K562 (cell line): Measurements from ENCODE around the gene SLC26A11. TPM values are rescaled to one million over a fixed set of nuclear protein-coding genes. Genes with fewer than 3 reads are reported as not detected.

Source experiments
- CBFB ChIP-seq: sonication (generic); formaldehyde crosslinking; IDR thresholded peaks from 2 replicates; pipeline ENCODE4 v1.4.0; 2020; ENCODE audit warnings: mild to moderate bottlenecking, missing genetic modification reagents
- FOS ChIP-seq: IDR thresholded peaks from 3 replicates; pipeline ENCODE4 v1.6.1; 2011; ENCODE audit not compliant: insufficient read length; ENCODE audit errors: extremely low read depth
- MEF2A ChIP-seq: IDR thresholded peaks from 2 replicates; pipeline ENCODE4 v1.6.1; 2011; ENCODE audit warnings: low read depth, mild to moderate bottlenecking, low read length, moderate library complexity; ENCODE audit not compliant: control insufficient read depth
- NFE2L1 ChIP-seq: fragments of 450-650 bp; IDR thresholded peaks from 2 replicates; pipeline ENCODE4 v1.6.1; 2016; ENCODE audit warnings: missing genetic modification characterization, low read depth, mild to moderate bottlenecking, missing compliant biosample characterization, moderate library complexity, borderline replicate concordance
- NFIC ChIP-seq: fragments of 450-650 bp; IDR thresholded peaks from 2 replicates; pipeline ENCODE4 v1.6.1; 2017; ENCODE audit warnings: mild to moderate bottlenecking, inconsistent platforms
- PURB ChIP-seq: sonication (generic); formaldehyde crosslinking; IDR thresholded peaks from 2 replicates; pipeline ENCODE4 v1.9.0; 2021; ENCODE audit warnings: low read depth, mild to moderate bottlenecking, missing genetic modification reagents
- RERE ChIP-seq: sonication (generic); formaldehyde crosslinking; IDR thresholded peaks from 2 replicates; pipeline ENCODE4 v1.8.0; 2023; ENCODE audit warnings: missing genetic modification reagents, mild to moderate bottlenecking, borderline replicate concordance
- SMARCE1 ChIP-seq: fragments of 450-650 bp; IDR thresholded peaks from 2 replicates; pipeline ENCODE4 v1.7.1; 2016; ENCODE audit warnings: mild to moderate bottlenecking
- SOX6 ChIP-seq: fragments of 450-650 bp; IDR thresholded peaks from 2 replicates; pipeline ENCODE4 v1.6.1; 2014; ENCODE audit warnings: mild to moderate bottlenecking
- ZNF121 ChIP-seq: sonication (generic); formaldehyde crosslinking; conservative IDR thresholded peaks from 2 replicates; pipeline ENCODE4 v1.8.0; 2022; ENCODE audit warnings: missing genetic modification reagents
- ZNF224 ChIP-seq: sonication (generic); formaldehyde crosslinking; IDR thresholded peaks from 2 replicates; pipeline ENCODE4 v1.8.0; 2022; ENCODE audit warnings: mild to moderate bottlenecking, missing genetic modification reagents
- polyA plus RNA-seq, 8 experiments: library from polyadenylated mRNA; depleted of rRNA in 4 of 8; stranded (reverse) in 5 of 8; unstranded in 3 of 8; fragments of >200 nt; fragmentation: Nextera tagmentation in 2 of 8; fragmentation: Illumina TruSeq in 1 of 8; extraction: Ambion mirVana in 2 of 8; extraction: Trizol in 1 of 8; gene quantifications; 2 replicates each; pipeline versions ENCODE4 v1.2.1 to v1.2.3, GENCODE V29; 2011 to 2014; ENCODE audit warnings: inconsistent platforms in 1 of 8, missing spikeins in 1 of 8
- total RNA-seq, 7 experiments: library from RNA; depleted of rRNA in 6 of 7; stranded (reverse); fragments of >200 nt in 6 of 7; fragmentation: Illumina TruSeq in 2 of 7; extraction: Trizol in 2 of 7; gene quantifications; 2 replicates each; pipeline versions ENCODE4 v1.2.1 to v1.2.3, GENCODE V29; 2011 to 2021; ENCODE audit warnings: low replicate concordance in 1 of 7
- TF ChIP-seq, protein P1 (sequence below): fragments of 450-650 bp; IDR thresholded peaks from 2 replicates; pipeline ENCODE4 v1.6.1; 2016; ENCODE audit warnings: low read depth

SLC26A11 gene
- total and polyA plus RNA-seq, 9 of the 15 experiments (the other 6 are each of a cell fraction or from before 2014, with no cell fraction given), result 0.06 to 3.1 (median 1.2) TPM; not detected in 1

- TF ChIP-seq, protein P1, sequence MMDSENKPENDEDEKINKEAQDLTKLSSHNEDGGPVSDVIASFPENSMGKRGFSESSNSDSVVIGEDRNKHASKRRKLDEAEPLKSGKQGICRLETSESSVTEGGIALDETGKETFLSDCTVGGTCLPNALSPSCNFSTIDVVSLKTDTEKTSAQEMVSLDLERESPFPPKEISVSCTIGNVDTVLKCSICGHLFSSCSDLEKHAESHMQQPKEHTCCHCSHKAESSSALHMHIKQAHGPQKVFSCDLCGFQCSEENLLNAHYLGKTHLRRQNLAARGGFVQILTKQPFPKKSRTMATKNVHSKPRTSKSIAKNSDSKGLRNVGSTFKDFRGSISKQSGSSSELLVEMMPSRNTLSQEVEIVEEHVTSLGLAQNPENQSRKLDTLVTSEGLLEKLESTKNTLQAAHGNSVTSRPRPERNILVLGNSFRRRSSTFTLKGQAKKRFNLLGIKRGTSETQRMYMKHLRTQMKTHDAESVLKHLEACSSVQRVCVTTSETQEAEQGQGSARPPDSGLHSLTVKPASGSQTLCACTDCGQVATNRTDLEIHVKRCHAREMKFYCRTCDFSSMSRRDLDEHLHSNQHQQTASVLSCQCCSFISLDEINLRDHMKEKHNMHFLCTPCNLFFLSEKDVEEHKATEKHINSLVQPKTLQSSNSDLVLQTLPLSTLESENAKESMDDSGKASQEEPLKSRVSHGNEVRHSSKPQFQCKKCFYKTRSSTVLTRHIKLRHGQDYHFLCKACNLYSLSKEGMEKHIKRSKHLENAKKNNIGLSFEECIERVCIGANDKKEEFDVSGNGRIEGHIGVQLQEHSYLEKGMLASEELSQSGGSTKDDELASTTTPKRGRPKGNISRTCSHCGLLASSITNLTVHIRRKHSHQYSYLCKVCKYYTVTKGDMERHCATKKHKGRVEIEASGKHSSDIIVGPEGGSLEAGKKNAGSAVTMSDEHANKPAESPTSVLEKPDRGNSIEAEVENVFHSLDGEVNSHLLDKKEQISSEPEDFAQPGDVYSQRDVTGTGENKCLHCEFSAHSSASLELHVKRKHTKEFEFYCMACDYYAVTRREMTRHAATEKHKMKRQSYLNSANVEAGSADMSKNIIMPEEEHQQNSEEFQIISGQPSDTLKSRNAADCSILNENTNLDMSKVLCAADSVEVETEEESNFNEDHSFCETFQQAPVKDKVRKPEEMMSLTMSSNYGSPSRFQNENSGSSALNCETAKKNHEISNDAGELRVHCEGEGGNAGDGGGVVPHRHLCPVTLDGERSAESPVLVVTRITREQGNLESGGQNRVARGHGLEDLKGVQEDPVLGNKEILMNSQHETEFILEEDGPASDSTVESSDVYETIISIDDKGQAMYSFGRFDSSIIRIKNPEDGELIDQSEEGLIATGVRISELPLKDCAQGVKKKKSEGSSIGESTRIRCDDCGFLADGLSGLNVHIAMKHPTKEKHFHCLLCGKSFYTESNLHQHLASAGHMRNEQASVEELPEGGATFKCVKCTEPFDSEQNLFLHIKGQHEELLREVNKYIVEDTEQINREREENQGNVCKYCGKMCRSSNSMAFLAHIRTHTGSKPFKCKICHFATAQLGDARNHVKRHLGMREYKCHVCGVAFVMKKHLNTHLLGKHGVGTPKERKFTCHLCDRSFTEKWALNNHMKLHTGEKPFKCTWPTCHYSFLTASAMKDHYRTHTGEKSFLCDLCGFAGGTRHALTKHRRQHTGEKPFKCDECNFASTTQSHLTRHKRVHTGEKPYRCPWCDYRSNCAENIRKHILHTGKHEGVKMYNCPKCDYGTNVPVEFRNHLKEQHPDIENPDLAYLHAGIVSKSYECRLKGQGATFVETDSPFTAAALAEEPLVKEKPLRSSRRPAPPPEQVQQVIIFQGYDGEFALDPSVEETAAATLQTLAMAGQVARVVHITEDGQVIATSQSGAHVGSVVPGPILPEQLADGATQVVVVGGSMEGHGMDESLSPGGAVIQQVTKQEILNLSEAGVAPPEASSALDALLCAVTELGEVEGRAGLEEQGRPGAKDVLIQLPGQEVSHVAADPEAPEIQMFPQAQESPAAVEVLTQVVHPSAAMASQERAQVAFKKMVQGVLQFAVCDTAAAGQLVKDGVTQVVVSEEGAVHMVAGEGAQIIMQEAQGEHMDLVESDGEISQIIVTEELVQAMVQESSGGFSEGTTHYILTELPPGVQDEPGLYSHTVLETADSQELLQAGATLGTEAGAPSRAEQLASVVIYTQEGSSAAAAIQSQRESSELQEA, result no peak
- TF ChIP-seq RERE (no peak), PURB (CRISPR knock-in tag) (no peak), MEF2A (no peak), NFIC (peak; percentile 8; the same call in 1 of the 2 replicates), CBFB (CRISPR knock-in tag) (no peak), SOX6 (peak; percentile 75), SMARCE1 (peak; percentile 96), NFE2L1 (tag) (peak; percentile 97), ZNF121 (CRISPR knock-in tag) (no peak), FOS (peak; percentile 16), ZNF224 (no peak)
These were observed 34.4 kb downstream of the SLC26A11 start (continued) for GRCh38 chr17:80254396-80255251.
